Measurements from ENCODE around the gene YWHAG.
"Not testable (repeated sequence)": the region's sequence is repeated elsewhere in the genome, so short reads cannot be mapped to it uniquely, and the experiment has no call there.

Gene YWHAG

GRCh38 chr7:76346778-76347177, 12.0 kb downstream of the YWHAG start:
- DNase-seq: no peak

GRCh38 chr7:76346097-76346496, 12.7 kb downstream of the YWHAG start:
- no peak for DNase-seq

- DNase-seq: no peak
Measured at GRCh38 chr7:76343931-76344321, 14.9 kb downstream of the YWHAG start.

- no peak for DNase-seq
Measured at GRCh38 chr7:76343294-76343930, 15.4 kb downstream of the YWHAG start.

GRCh38 chr7:76342222-76342621, 16.6 kb downstream of the YWHAG start:
- DNase-seq: no peak

DNA sequence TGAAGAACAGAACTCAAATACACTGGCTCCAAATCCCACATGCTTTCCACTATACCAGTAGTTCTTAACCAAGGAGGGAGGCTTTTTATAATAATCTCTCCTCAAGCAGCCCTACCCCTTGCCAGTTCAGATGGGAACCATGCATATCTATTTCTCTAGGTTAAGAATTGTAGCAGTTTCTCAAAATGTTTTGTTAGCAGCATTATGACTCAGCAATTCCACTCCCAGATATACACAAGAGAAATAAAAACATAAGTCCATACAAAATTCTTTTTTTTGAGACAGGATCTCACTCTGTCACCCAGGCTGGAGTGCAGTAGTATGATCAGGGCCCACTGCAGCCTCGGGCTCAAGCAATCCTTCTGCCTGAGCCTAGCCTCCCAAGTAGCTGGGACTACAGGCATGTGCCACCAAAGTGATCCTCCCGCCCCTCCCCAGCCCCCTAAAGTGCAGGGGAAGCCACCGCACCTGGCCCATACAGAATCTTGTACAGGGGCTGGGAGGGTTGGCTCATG, 18.1 kb downstream of the YWHAG start:
- no peak for DNase-seq

DNA sequence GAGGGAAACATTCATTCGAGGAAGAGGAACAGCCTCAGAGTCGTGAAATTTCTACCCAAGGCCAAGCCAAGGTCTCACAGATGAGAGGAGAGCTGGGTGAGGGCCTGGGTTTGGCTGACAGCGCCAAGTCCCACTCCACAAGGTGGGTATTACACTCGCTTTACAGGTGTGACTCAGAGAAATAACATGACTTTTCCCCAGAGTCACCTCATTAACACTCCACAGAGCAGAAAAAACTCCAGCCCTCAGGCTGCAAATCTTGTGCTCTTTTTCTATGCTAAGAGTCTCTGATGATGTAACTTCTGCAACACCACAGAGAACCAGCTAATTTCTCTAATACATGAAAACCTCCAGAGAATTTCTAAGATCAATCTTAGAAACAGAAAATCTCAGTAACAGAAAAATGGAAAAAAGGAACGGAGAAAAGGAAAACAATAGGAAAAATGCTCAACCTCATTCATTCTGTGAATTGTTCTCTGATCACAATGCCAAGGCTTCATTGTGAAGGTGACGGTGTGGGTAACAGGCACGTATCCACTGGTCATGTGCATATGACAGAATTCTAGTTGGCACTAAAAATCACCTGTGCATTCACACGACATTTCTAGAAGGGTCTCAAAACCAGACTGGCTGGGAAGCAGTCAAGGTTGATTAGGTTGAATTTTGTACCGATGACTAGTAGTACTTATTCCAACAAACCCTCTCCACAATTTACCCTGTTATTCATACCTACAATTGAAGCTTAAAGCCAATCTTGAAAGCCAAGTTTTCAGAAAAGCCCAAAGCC, 20.3 kb downstream of the YWHAG start:
- DNase-seq: no peak

DNA sequence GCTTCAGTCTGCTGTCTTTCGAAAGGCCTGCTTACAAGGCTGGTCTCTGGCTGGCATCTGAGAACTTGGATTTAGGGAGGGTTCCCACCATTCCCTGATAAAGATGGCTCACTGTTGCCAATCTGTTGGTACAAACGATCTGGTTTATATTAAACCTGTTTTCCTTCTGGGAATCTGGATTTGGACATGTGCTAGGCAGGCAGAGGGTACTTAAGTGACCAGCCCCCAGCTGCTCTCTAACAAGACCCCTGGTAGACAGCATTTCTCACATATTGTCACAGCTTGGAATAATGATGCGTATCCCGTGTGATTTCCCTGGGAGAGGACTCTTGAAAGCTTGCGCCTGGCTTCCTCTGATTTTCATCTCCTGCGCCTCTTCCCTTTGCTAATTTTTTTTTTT, 21.6 kb downstream of the YWHAG start:
- no peak for DNase-seq

- DNase-seq: no peak
Measured at GRCh38 chr7:76336094-76336493, 22.7 kb downstream of the YWHAG start.

GRCh38 chr7:76335417-76335816, 23.4 kb downstream of the YWHAG start:
- not testable (repeated sequence) for DNase-seq

GRCh38 chr7:76334320-76334967, 24.3 kb downstream of the YWHAG start:
- DNase-seq: no peak

DNA sequence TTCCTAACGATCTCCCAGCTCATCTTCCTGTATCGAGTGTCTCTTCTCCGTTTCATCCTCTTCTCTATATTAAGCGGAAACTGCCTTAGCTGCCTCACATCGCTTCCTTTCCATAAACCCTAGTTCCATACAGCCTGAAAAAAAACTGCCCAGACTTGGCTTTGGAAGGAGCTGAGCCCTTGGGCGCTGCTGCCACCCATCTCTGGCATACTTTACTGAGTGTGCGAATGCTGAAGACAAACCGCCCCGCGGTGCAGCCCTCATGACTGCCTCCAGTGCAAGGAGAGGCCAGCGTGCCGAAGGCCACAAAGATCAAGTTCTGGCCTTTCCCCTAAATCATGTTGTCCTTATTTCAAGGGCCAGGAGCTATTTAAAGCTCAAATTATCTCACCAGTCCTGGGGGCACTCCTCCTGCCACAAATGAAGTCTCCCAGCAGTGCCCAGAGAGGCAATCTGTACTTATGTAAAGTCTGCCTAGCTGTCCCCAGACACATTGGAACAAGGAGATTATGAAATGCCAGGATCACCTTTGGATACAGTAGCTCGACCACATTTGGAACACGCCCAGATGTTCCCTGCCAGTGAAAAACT, 25.2 kb downstream of the YWHAG start:
- no peak for DNase-seq

GRCh38 chr7:76332078-76332477, 26.7 kb downstream of the YWHAG start:
- DNase-seq: no peak

DNA sequence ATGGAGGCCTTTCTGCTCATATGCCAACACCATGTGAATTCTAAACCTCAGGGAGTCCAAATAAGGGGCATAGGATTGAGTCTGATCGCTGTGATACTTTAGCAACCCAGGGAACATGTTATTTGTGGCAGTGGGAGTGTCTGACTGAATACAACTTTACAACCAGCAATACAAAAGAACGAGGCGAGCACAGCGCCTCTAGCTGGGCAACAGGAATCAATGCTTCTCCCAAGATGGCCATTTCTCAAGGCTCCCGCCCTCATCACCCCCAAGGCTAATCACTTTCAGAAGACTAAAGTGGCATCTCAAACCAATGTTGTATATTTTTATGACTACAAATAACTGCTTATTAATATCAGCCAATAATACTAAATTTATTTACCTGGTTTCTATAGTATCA, 28.1 kb downstream of the YWHAG start:
- no peak for DNase-seq

- DNase-seq: no peak
Measured at GRCh38 chr7:76330261-76330660, 28.5 kb downstream of the YWHAG start.

DNA sequence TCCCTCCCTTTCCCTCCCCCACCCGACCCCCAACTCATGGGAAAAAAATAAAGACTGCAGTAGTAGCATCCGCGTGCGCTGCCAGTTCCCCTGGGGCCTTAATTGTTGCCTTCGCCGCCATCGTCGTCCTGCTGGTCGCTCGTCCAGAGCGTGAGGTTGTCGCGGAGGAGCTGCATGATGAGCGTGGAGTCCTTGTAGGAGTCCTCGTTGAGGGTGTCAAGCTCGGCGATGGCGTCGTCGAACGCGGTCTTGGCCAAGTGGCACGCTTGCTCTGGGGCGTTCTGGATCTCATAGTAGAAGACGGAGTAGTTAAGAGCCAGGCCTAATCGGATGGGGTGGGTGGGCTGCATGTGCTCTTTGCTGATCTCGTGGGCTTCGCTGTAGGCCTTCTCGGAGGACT, 29.3 kb downstream of the YWHAG start:
- no peak for DNase-seq

DNA sequence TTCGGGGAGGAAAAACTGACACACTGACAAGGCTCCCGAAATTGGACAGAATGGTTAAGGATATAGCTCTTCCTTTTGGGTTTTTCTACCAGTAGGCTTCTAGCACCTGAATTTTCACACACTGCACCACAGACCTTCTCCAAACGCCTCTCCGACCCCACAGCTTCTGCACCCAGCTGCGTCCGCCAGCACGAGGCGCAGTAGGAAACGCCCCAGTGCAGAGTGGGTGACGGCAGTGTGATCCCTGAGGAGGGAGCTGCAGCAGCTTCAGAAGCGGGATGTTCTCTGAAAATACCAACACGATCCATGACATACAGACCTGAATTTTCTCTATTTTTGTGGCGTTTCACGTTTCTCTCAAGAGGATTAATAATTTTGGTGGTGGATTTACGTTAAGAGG, 30.4 kb downstream of the YWHAG start:
- DNase-seq: no peak

- no peak for DNase-seq
Measured at GRCh38 chr7:76327610-76328009, 31.2 kb downstream of the YWHAG start.

DNA sequence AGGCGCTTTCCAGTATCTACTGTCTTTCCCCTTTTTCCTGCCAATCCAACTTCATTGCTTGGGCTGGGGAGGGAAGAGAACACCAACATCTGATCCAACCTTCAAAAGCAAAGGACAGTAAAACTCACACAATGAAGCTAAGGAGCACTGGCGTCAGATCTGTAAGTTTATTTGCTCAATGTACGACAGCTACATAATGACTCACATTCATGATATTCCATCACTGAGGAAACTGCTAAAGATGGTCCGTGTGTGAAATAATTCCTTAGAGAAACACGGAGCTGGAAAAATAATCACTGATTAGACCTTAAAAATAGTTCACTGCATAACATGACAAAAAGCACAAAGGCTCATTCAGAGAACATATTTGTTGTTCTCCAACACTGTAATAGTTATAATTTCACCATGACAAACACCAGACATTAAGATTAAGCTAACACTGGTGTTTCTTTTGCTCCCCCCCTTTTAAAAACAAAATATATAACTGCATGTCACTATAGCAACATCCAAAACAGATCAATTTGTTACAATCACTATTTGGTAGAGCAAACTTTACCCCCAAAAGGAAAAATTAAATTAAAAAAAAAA, 32.1 kb downstream of the YWHAG start:
- DNase-seq: no peak

DNA sequence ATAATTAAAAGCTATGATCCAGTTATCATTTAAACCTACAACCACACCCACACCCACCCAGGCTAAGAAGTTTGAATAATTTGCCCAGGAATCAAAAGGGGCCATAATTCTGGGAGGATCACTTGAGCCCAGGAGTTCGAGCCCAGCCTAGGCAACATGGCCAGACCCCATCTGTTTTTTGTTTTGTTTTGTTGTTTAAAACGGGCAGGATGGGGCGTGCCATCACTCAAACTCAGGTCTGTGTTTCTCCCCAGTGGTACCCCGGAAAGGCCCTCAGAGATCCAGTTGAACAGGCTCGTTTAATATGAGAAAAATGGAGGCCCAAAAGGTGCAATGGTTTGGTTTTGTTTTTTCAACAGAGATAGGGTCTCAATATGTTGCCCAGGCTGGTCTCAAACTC, 33.0 kb downstream of the YWHAG start:
- no peak for DNase-seq

- DNase-seq: no peak
Measured at GRCh38 chr7:76325092-76325491, 33.7 kb downstream of the YWHAG start.

DNA sequence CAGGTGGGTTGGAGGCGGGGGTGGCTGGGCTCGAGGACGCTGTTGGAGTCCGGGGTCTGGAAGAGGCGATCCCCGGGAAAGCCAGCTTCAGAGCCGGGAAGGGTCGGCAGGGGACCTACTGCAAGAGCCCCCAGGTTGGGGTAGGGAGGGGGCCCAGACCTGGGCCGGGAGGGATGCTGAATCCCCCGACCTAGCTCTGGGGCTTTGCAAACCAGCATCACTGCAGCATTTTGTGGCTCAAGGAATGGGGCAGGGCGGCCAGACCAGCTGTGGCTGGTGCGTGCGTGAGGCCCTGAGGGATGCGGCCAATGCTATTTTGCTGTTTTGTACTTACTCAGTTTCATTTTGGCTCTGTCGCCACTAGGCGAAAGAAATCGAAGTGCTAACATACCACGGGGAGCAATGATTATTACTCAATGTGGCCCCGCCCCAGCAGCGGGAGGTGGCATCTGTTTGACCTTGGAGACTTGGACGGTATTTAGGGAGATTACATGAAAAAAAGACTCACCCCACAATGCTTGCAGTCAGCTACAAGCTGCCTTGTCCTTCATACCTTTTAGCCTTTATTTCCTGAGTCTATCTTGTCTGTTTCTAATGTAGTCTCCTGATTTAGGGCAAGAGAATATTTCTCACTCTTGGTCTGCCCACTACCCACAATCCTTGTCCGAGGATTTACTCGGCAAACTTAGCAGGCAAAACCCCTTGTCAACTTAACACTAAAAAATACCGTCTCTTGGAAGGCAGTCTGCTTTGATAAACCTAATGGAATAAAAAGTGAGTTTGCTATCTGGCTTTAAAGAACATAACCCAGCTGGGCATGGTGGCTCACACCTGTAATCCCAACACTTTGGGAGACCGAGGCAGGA, 40.1 kb downstream of the YWHAG start:
- DNase-seq: peak; percentile 63
